ENCODE measurements around the gene AHSA1. TPM values are rescaled to one million over a fixed set of nuclear protein-coding genes. Genes with fewer than 3 reads are reported as not detected.

The AHSA1 gene
- total RNA-seq, 1 experiment from 2014 or later = 375 TPM

DNA sequence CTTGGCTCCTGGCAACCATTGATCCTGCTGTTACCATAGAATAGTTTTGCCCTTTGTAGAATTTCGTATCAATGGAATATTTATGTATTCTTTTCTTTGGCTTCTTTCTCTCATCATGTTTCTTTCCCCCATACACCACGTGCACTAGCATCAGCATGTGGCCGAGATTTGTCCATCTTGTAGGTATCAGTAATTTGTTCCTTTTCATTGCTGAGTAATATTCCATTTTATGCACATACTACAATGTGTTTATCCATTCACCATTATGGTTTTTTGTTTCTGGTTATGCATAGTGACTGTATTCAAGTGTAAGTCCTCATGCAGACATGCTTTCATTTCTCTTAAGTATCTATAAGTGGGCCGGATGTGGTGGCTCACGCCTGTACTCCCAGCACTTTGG is 45.2 kb downstream of the AHSA1 start:
- no peaks in the 10 kb centered on the region for H3K9me3 ChIP-seq (ENCODE audit: low read depth, low read length, poor library complexity, severe bottlenecking)
- POLR2A ChIA-PET (ENCODE audit: low non-redundant PET) = no interaction called here
- peaks cover under 1% of the 10 kb centered on the region for H3K4me1 ChIP-seq (ENCODE audit: insufficient read depth, low read length, poor library complexity, severe bottlenecking)
- TF ChIP-seq EZH2 (IDR thresholded peaks at IDR 0.05; ENCODE audit: borderline replicate concordance, low read depth, low read length, poor library complexity, severe bottlenecking) = no peak
- TF ChIP-seq, protein P1, sequence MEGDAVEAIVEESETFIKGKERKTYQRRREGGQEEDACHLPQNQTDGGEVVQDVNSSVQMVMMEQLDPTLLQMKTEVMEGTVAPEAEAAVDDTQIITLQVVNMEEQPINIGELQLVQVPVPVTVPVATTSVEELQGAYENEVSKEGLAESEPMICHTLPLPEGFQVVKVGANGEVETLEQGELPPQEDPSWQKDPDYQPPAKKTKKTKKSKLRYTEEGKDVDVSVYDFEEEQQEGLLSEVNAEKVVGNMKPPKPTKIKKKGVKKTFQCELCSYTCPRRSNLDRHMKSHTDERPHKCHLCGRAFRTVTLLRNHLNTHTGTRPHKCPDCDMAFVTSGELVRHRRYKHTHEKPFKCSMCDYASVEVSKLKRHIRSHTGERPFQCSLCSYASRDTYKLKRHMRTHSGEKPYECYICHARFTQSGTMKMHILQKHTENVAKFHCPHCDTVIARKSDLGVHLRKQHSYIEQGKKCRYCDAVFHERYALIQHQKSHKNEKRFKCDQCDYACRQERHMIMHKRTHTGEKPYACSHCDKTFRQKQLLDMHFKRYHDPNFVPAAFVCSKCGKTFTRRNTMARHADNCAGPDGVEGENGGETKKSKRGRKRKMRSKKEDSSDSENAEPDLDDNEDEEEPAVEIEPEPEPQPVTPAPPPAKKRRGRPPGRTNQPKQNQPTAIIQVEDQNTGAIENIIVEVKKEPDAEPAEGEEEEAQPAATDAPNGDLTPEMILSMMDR (conservative IDR thresholded peaks at IDR 0.05; ENCODE audit: low read depth, low read length) = no peak
- intact Hi-C loops (cut with micrococcal nuclease; ENCODE audit: unreplicated experiment) = no loop called here
- peaks cover 4% of the 10 kb centered on the region for H3K27me3 ChIP-seq (replicated peaks; ENCODE audit: insufficient read depth, low read depth, low read length, poor library complexity)
- CTCF ChIA-PET = no interaction called here
- no peak overlapping the region for H3K27ac ChIP-seq (ENCODE audit: low read depth, low read length, poor library complexity, severe bottlenecking)
- no TSS peak for BruUV-seq (replicated peaks)
- no peak overlapping the region for H3K4me3 ChIP-seq (ENCODE audit: low read depth, low read length, poor library complexity, severe bottlenecking)
- no peaks in the 10 kb centered on the region for H3K36me3 ChIP-seq (ENCODE audit: insufficient read depth, low read length, poor library complexity, severe bottlenecking)
- no peak for DNase-seq (ENCODE audit: low spot score)

DNA sequence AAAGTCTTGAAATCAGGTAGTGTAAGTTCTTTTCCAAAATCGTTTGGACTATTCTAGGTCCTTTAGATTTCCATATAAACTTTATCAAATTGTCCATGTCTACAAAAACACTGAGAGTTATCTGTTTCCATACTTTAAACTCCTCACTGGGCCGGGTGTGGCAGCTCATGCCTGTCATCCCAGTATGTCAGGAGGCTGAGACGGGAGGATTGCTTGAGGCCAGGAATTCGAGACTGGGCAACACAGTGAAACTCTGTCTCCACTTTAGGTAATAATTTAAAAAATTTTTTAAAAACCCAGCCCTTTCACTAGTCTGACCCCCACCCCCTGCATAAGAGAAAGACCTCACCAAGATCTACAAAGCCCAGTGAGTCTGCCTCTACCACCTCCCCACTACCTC is 47.1 kb downstream of the AHSA1 start:
- Histone ChIP-seq H3K4me1 (ENCODE audit: insufficient read depth, low read length, poor library complexity, severe bottlenecking) (no peaks in the 10 kb centered on the region), H3K9me3 (ENCODE audit: low read depth, low read length, poor library complexity, severe bottlenecking) (no peaks in the 10 kb centered on the region), H3K4me3 (ENCODE audit: low read depth, low read length, poor library complexity, severe bottlenecking) (no peak overlapping the region), H3K36me3 (ENCODE audit: insufficient read depth, low read length, poor library complexity, severe bottlenecking) (no peaks in the 10 kb centered on the region), H3K27ac (ENCODE audit: low read depth, low read length, poor library complexity, severe bottlenecking) (no peak overlapping the region), H3K27me3 (replicated peaks; ENCODE audit: insufficient read depth, low read depth, low read length, poor library complexity) (no peaks in the 10 kb centered on the region)
- ChIA-PET CTCF (interaction anchor here (0.5 kb wide), 1 partner anchor 192 kb away, joined by 4 read pairs; no protein-coding TSS in a partner anchor), POLR2A (ENCODE audit: low non-redundant PET) (no interaction called here)
- BruUV-seq (replicated peaks) = no TSS peak
- intact Hi-C loops (cut with micrococcal nuclease; ENCODE audit: unreplicated experiment) = no loop called here
- no peak for TF ChIP-seq EZH2 (IDR thresholded peaks at IDR 0.05; ENCODE audit: borderline replicate concordance, low read depth, low read length, poor library complexity, severe bottlenecking)
- TF ChIP-seq, protein P1 (conservative IDR thresholded peaks at IDR 0.05; ENCODE audit: low read depth, low read length) = no peak
- no peak for DNase-seq (ENCODE audit: low spot score)

DNA sequence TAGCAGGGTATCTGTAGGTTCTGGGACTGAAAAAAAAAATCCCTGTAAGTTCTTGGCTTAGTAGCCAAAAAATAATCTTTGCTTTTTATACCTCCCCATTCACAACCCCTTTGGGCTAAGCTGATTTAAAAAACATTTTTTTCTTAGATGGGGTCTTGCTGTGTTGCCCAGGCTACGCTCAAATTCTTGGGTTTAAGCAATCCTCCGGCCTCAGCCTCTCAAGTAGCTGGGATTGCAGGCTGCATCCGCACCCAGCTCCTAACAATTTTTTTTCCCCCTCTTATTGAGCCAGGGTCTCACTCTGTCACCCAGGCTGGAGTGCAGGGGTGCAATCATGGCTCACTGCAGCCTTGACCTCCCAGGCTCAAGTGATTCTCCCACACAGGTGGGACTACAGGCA is 49.9 kb downstream of the AHSA1 start:
- no peak overlapping the region for H3K4me3 ChIP-seq (ENCODE audit: low read depth, low read length, poor library complexity, severe bottlenecking)
- BruUV-seq (replicated peaks) = no TSS peak
- H3K36me3 ChIP-seq (ENCODE audit: insufficient read depth, low read length, poor library complexity, severe bottlenecking) = peaks cover 13% of the 10 kb centered on the region
- ChIA-PET CTCF (no interaction called here), POLR2A (ENCODE audit: low non-redundant PET) (no interaction called here)
- TF ChIP-seq EZH2 (IDR thresholded peaks at IDR 0.05; ENCODE audit: borderline replicate concordance, low read depth, low read length, poor library complexity, severe bottlenecking) = no peak
- TF ChIP-seq, protein P1 (conservative IDR thresholded peaks at IDR 0.05; ENCODE audit: low read depth, low read length) = no peak
- intact Hi-C loops (cut with micrococcal nuclease; ENCODE audit: unreplicated experiment) = no loop called here
- no peaks in the 10 kb centered on the region for H3K27me3 ChIP-seq (replicated peaks; ENCODE audit: insufficient read depth, low read depth, low read length, poor library complexity)
- H3K4me1 ChIP-seq (ENCODE audit: insufficient read depth, low read length, poor library complexity, severe bottlenecking) = no peaks in the 10 kb centered on the region
- no peaks in the 10 kb centered on the region for H3K9me3 ChIP-seq (ENCODE audit: low read depth, low read length, poor library complexity, severe bottlenecking)
- no peak for DNase-seq (ENCODE audit: low spot score)
- H3K27ac ChIP-seq (ENCODE audit: low read depth, low read length, poor library complexity, severe bottlenecking) = no peak overlapping the region

All from A673 (cell line).